Activated CD8-positive, alpha-beta T cell treated with anti-CD3 and anti-CD28 coated beads for 36 hours (primary cell): ENCODE data around the gene KISS1. TPM values are rescaled to one million over a fixed set of nuclear protein-coding genes. Genes with fewer than 3 reads are reported as not detected.
"Not testable (repeated sequence)": the region's sequence is repeated elsewhere in the genome, so short reads cannot be mapped to it uniquely, and the experiment has no call there.

Source experiments
- ATAC-seq: fragments of 200-7000 bp; cut with Tn5 transposase; one replicate; pipeline ENCODE4 v1.10.0; 2021; ENCODE audit warnings: mild to moderate bottlenecking, moderate library complexity
- CTCF ChIA-PET: fragments of 350-600 bp; sonication (Branson Sonifier 250); formaldehyde crosslinking; loops from one replicate; lab custom pipeline; 2021; ENCODE audit warnings: antibody characterized with exemption; lab: Charles Lee
- POLR2A ChIA-PET: fragments of 350-600 bp; sonication (Branson Sonifier 250); formaldehyde crosslinking; loops from one replicate; lab custom pipeline; 2021; ENCODE audit warnings: antibody characterized with exemption; lab: Charles Lee
- DNase-seq: peaks from one replicate; pipeline ENCODE4 v3.0.0-alpha.2; 2020
- H3K27ac Mint-ChIP-seq: one replicate; pipeline ENCODE4 v1.8.0; 2021; ENCODE audit warnings: mild to moderate bottlenecking, mixed read lengths
- H3K27me3 Mint-ChIP-seq: one replicate; pipeline ENCODE4 v1.8.0; 2021; ENCODE audit warnings: mixed read lengths
- H3K36me3 Mint-ChIP-seq: one replicate; pipeline ENCODE4 v1.8.0; 2021; ENCODE audit warnings: low read depth, mixed read lengths
- H3K4me1 Mint-ChIP-seq: one replicate; pipeline ENCODE4 v1.8.0; 2021; ENCODE audit warnings: low read depth, mixed read lengths
- H3K4me3 Mint-ChIP-seq: one replicate; pipeline ENCODE4 v1.8.0; 2021; ENCODE audit warnings: mild to moderate bottlenecking, moderate library complexity, mixed read lengths
- H3K9me3 Mint-ChIP-seq: one replicate; pipeline ENCODE4 v1.8.0; 2021; ENCODE audit warnings: mixed read lengths
- CTCF ChIP-seq: fragments of 200-600 bp; IDR thresholded peaks from one replicate; pipeline ENCODE4 v1.8.0; 2022; ENCODE audit warnings: antibody characterized with exemption, mild to moderate bottlenecking
- intact Hi-C: fragments of 100-400 bp; cut with micrococcal nuclease; formaldehyde crosslinking; loops from one replicate; pipeline ENCODE4 v1.10.0; 2022
- total RNA-seq, 2 experiments: library from RNA; stranded (reverse); gene quantifications; one replicate each; pipeline ENCODE4 v1.2.3, GENCODE V29; 2021

The KISS1 gene
- total RNA-seq, 2 experiments from 2014 or later, result not detected

DNA sequence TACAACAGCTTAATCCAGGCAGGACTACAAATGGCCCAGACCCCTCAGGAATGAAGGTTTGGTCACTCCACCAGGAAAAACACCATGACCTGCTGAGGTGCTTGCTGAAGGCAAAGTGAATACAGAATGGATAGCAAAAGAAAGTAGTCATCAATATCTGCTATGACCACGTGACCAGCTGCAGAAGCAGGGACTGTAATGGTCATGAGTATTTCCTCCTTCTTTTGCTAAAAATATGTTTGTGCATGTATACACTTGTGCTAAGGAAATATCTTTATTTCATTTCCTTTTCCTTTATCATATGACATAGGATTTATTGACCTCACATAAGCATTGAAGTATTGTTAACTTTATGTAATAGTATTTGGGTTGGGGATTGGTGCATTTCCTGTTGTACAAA is 43.9 kb upstream of the KISS1 start:
- intact Hi-C loops, result no loop called here
- H3K9me3 Mint-ChIP-seq, result no peaks in the 10 kb centered on the region
- no peak overlapping the region for H3K4me3 Mint-ChIP-seq
- no peak overlapping the region for H3K27ac Mint-ChIP-seq
- H3K4me1 Mint-ChIP-seq, result no peaks in the 10 kb centered on the region
- H3K27me3 Mint-ChIP-seq, result peaks cover 1% of the 10 kb centered on the region
- no peaks in the 10 kb centered on the region for H3K36me3 Mint-ChIP-seq
- ChIA-PET POLR2A (no interaction called here), CTCF (interaction anchor here (1.1 to 2.6 kb wide), 2 partner anchors 18 to 33 kb away, joined by 3 to 7 read pairs; no protein-coding TSS in a partner anchor)
- DNase-seq (no peak), ATAC-seq (no peak)
- TF ChIP-seq CTCF, result no peak

GRCh38 chr1:204239401-204239800 is 43.1 kb upstream of the KISS1 start:
- ATAC-seq, POLR2A ChIA-PET, H3K36me3 Mint-ChIP-seq, H3K27ac Mint-ChIP-seq, DNase-seq, H3K4me3 Mint-ChIP-seq, H3K27me3 Mint-ChIP-seq, intact Hi-C loops, CTCF ChIA-PET, H3K9me3 Mint-ChIP-seq, H3K4me1 Mint-ChIP-seq: not testable (repeated sequence)

DNA sequence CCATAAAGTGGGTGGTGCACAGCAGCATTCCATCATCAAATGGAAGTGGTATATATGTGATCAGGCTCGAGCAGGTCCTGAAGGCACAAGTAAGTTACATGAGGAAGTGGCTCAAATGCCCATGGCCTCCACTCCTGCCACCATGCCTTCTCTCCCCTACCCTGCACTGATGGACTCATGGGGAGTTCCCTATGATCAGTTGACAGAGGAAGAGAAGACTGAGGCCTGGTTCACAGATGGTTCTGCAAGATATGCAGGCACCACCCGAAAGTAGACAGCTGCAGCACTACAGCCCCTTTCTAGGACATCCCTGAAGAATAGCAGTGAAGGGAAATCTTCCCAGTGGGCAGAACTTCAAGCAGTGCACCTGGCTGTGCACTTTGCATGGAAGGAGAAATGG is 42.2 kb upstream of the KISS1 start:
- not testable (repeated sequence) for H3K4me3 Mint-ChIP-seq

GRCh38 chr1:204237515-204237914 is 41.2 kb upstream of the KISS1 start:
- CTCF ChIA-PET, result interaction anchor here (1.1 to 1.7 kb wide), 2 partner anchors 126 to 161 kb away, joined by 3 to 7 read pairs; no protein-coding TSS in a partner anchor
- H3K4me3 Mint-ChIP-seq, H3K9me3 Mint-ChIP-seq, H3K36me3 Mint-ChIP-seq, DNase-seq, POLR2A ChIA-PET, intact Hi-C loops, ATAC-seq, H3K27ac Mint-ChIP-seq, H3K27me3 Mint-ChIP-seq, H3K4me1 Mint-ChIP-seq: not testable (repeated sequence)

More for the DNA sequence above, 42.2 kb upstream of the KISS1 start:
- ATAC-seq, H3K9me3 Mint-ChIP-seq, H3K36me3 Mint-ChIP-seq, DNase-seq, H3K27ac Mint-ChIP-seq, CTCF ChIA-PET, intact Hi-C loops, POLR2A ChIA-PET, H3K4me1 Mint-ChIP-seq, H3K27me3 Mint-ChIP-seq: not testable (repeated sequence)

DNA sequence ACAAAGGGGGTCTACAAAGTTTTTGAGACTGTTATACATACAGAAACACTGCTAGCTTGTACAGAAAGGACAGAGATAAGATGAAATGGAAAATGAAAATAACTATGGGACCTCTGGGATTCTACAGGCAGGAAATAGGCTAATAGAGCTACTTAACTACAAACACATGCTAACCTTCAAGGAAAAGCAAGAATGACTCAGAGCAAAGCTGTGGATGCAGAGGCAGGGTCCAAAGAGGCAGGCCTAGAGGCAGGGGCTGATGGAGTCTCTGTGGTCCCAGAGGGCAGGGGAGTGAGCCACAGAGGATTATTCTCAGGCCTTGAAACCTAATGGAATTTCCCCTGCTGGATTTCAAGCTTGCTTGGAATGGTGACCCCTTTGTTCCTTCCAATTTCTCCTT is 36.2 kb upstream of the KISS1 start:
- ChIA-PET CTCF (interaction anchor here (0.8 to 2.6 kb wide), 4 partner anchors 19 to 131 kb away, joined by 3 to 14 read pairs (median 4); partner anchors contain the start of gene GOLT1A), POLR2A (no interaction called here)
- Mint-ChIP-seq H3K4me3 (no peak overlapping the region), H3K4me1 (no peaks in the 10 kb centered on the region), H3K36me3 (no peaks in the 10 kb centered on the region), H3K27ac (no peak overlapping the region), H3K9me3 (no peaks in the 10 kb centered on the region), H3K27me3 (peaks cover 1% of the 10 kb centered on the region)
- DNase-seq, result no peak
- intact Hi-C loops, result no loop called here
- ATAC-seq, result no peak
- TF ChIP-seq CTCF, result no peak

DNA sequence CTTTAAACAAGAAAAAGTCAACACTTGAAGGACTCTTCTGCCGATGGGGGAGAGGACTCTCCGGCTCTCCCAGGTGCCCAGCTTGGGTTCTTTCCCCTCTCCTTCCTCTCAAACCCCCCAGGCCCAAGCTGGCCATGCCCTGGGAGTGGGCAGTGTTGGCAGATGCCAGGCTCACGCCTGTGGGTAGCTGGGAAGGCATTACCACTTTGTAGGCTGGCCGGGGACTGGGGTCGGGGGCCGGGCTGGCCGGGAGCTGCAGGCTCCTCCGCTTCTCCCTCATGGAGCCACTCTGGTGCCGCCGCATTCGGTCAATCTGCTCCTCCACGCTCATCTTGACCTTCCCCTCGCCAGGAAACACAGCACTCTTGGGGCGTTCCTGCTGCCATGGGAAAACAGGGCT is 33.9 kb upstream of the KISS1 start:
- ChIA-PET CTCF (interaction anchor here (1.0 to 2.0 kb wide), 6 partner anchors 16 to 168 kb away, joined by 3 to 11 read pairs (median 4); partner anchors contain the start of gene GOLT1A), POLR2A (no interaction called here)
- intact Hi-C loops, result no loop called here
- Mint-ChIP-seq H3K36me3 (no peaks in the 10 kb centered on the region), H3K27me3 (no peaks in the 10 kb centered on the region), H3K4me1 (no peaks in the 10 kb centered on the region), H3K4me3 (no peak overlapping the region), H3K27ac (no peak overlapping the region), H3K9me3 (no peaks in the 10 kb centered on the region)
- no peak for ATAC-seq
- no peak for DNase-seq
- no peak for TF ChIP-seq CTCF
